MCF 10A (cell line): Measurements from ENCODE around the gene IQSEC1. TPM values are rescaled to one million over a fixed set of nuclear protein-coding genes. Genes with fewer than 3 reads are reported as not detected.

Experiments
- BruUV-seq: library from RNA; stranded (reverse); fragments of 400-500 nt; replicated peaks from 2 replicates; lab custom pipeline; 2021; lab: Mats Ljungman, UMichigan
- CTCF ChIA-PET: fragments of 300-600 bp; sonication (Branson Sonifier 250); formaldehyde crosslinking; extraction: SDS; loops from one replicate; lab custom pipeline; 2021; ENCODE audit warnings: antibody characterized with exemption, inconsistent platforms; lab: Yijun Ruan, JAX
- POLR2A ChIA-PET: fragments of 300-600, 350-650 bp; sonication (Branson Sonifier 250); formaldehyde crosslinking; extraction: SDS; loops from one replicate; lab custom pipeline; 2020; ENCODE audit warnings: antibody characterized with exemption, inconsistent platforms; lab: Yijun Ruan, JAX
- DNase-seq: peaks from one replicate; pipeline ENCODE4 v3.0.0-alpha.2; 2018; ENCODE audit not compliant: unreplicated experiment
- H3K27ac Mint-ChIP-seq: one replicate; pipeline ENCODE4 v1.8.0; 2022; ENCODE audit warnings: mild to moderate bottlenecking, low read depth, mixed read lengths; ENCODE audit not compliant: unreplicated experiment
- H3K27me3 Mint-ChIP-seq: one replicate; pipeline ENCODE4 v1.8.0; 2022; ENCODE audit warnings: mixed read lengths; ENCODE audit not compliant: insufficient read depth, unreplicated experiment
- H3K36me3 Mint-ChIP-seq: one replicate; pipeline ENCODE4 v1.8.0; 2022; ENCODE audit warnings: mild to moderate bottlenecking, moderate library complexity, mixed read lengths; ENCODE audit not compliant: insufficient read depth, unreplicated experiment
- H3K4me1 Mint-ChIP-seq: one replicate; pipeline ENCODE4 v1.8.0; 2022; ENCODE audit warnings: mixed read lengths; ENCODE audit not compliant: insufficient read depth, unreplicated experiment
- H3K4me3 Mint-ChIP-seq: one replicate; pipeline ENCODE4 v1.8.0; 2022; ENCODE audit warnings: mild to moderate bottlenecking, moderate library complexity, mixed read lengths; ENCODE audit not compliant: unreplicated experiment
- H3K9me3 Mint-ChIP-seq: one replicate; pipeline ENCODE4 v1.8.0; 2022; ENCODE audit warnings: mixed read lengths; ENCODE audit not compliant: unreplicated experiment
- intact Hi-C: fragments of 100-400 bp; cut with micrococcal nuclease; formaldehyde crosslinking; loops from 2 replicates; pipeline ENCODE4 v1.14.1; 2022
- total RNA-seq: library from RNA; stranded (reverse); gene quantifications from 2 replicates; pipeline ENCODE4 v1.2.3, GENCODE V29; 2022
- TF ChIP-seq, protein P1 (sequence below): fragments of 200-600 bp; IDR thresholded peaks from one replicate; pipeline ENCODE4 v1.8.0; 2022; ENCODE audit warnings: antibody characterized with exemption, mild to moderate bottlenecking; ENCODE audit not compliant: unreplicated experiment

Gene IQSEC1
- total RNA-seq, 1 experiment from 2014 or later: 18.7 TPM

DNA sequence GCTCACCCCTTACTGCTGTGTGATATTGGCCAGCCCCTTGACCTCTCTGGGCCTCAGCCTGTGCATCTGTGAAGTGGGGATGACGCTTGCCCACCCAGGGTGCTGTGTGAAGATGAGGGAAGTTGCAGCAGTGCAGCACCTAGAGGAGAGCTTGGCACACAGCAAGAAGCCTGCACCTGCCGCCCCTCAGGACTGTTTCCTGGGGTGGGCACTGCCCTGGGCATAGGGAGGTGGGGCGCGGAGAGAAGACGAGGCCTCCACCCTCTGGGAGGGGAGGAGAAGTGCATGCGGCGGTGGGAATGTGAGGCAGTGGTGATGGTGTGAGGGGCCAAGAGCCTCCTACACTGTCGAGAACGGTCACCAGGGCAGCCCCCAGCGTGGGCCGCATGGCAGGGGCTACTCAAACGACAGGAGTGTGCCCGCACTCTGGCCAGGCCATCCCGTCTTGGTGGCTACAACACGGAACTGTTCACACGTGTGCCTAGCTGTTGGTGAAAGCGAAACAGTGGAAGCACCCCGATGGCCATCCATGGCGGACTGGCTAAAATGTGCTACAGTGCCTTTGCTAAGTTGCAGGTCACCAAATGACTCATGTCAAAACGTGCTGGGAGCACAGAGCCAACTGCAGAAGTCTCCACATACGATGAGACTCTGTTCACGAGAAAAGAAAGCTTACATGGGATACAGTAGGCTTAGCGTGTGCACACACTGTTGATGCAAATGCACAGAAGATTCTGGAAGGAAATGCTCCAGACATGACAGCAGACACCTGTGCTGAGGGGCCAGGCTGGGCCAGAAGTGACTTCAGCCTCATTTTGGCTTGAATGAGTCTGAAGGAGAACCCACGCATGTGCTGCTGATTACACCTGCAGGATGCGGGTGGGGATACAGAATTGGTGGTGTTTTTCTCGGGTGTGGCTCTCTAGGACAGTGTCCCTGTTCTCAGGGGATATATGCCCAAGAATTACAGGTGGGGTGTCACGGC, 40.4 kb upstream of the IQSEC1 start:
- no peak overlapping the region for H3K27ac Mint-ChIP-seq
- POLR2A ChIA-PET: no interaction called here
- CTCF ChIA-PET: interaction anchor here (0.6 kb wide), 1 partner anchor 343 kb away, joined by 3 read pairs; no protein-coding TSS in a partner anchor
- H3K36me3 Mint-ChIP-seq: no peaks in the 10 kb centered on the region
- no TSS peak for BruUV-seq
- no peak for DNase-seq
- H3K9me3 Mint-ChIP-seq: no peaks in the 10 kb centered on the region
- no peaks in the 10 kb centered on the region for H3K4me1 Mint-ChIP-seq
- intact Hi-C loops: no loop called here
- H3K4me3 Mint-ChIP-seq: no peak overlapping the region
- peaks cover 50% of the 10 kb centered on the region for H3K27me3 Mint-ChIP-seq
- TF ChIP-seq, protein P1, sequence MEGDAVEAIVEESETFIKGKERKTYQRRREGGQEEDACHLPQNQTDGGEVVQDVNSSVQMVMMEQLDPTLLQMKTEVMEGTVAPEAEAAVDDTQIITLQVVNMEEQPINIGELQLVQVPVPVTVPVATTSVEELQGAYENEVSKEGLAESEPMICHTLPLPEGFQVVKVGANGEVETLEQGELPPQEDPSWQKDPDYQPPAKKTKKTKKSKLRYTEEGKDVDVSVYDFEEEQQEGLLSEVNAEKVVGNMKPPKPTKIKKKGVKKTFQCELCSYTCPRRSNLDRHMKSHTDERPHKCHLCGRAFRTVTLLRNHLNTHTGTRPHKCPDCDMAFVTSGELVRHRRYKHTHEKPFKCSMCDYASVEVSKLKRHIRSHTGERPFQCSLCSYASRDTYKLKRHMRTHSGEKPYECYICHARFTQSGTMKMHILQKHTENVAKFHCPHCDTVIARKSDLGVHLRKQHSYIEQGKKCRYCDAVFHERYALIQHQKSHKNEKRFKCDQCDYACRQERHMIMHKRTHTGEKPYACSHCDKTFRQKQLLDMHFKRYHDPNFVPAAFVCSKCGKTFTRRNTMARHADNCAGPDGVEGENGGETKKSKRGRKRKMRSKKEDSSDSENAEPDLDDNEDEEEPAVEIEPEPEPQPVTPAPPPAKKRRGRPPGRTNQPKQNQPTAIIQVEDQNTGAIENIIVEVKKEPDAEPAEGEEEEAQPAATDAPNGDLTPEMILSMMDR: no peak

DNA sequence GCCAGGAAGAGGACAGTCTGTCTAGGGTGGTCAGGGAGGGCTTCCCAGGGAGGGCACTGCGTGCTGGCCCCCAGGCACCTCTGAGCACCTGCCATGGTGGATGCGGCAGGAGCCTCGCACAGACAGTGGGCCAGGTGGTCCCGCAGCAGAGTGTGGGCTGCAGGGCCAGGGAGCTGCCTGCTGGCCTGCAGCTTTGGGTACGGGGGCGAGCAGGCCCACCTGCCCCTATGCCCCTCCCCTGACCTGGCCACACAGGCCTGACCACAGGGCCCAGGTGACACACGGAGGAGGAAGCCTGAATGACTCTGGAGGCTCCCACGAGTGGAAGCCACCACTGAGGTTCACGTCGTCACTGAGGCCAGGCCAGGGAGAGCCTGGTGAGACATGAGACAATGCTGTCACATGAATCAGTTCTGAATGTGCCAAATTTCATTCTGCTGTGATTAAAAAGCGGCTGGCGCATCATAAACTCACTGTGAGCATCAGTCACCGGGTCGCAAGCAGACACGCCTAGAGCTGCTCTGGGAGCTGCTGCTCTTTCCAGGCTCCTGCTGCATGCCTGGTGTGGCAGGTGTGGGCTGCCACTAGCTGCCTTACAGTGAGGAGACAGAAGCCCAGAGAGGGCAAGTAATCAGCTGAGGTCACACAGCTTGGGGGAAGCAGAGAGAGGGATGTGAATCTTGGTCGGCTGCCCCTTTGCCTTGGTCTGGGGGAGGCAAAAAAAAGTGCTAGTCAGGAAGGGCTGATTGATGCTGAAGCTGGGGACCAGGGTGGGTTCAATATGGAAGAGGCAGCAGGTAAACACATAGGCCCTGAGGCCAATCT, 39.5 kb upstream of the IQSEC1 start:
- Mint-ChIP-seq H3K27me3 (peaks cover 43% of the 10 kb centered on the region), H3K27ac (no peak overlapping the region), H3K4me1 (no peaks in the 10 kb centered on the region), H3K9me3 (no peaks in the 10 kb centered on the region), H3K4me3 (no peak overlapping the region), H3K36me3 (no peaks in the 10 kb centered on the region)
- ChIA-PET CTCF (interaction anchor here (0.6 to 1.5 kb wide), 2 partner anchors 21 to 344 kb away, joined by 3 read pairs; no protein-coding TSS in a partner anchor), POLR2A (no interaction called here)
- intact Hi-C loops: no loop called here
- no TSS peak for BruUV-seq
- TF ChIP-seq, protein P1: no peak
- DNase-seq: no peak

DNA sequence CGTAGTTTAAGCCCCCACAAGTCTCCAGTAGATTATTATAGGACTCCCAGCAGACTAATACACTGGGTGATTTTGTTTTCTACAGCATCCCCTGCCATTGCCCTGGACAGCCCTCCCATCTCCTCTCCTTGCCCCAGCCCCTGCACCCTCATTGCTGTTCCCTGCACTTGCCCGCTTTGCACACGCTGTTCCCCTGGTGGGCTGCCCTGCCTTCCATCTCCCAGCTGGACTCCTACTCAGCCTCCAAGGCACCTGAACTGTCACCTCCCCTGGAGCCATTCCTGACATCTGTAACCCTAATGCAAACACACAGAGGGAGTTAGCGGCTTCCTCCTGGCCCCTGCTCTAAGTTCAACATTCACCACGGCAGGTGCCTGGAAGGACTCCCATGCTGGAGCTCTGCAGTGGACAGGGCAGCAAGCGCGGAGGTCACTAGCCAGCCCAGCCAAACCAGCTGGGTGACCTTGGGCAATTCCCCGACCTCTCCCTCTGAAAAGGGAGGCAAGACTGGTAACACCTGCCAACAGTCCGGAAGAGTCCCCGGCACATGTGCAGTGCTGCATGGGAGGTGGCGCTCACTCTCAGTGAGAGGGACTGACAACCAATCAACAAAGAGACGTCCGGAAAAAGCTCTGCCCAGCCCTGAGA, 38.8 kb upstream of the IQSEC1 start:
- no peaks in the 10 kb centered on the region for H3K9me3 Mint-ChIP-seq
- BruUV-seq: no TSS peak
- CTCF ChIA-PET: interaction anchor here (0.6 to 1.5 kb wide), 4 partner anchors 20 to 1048 kb away, joined by 3 to 4 read pairs (median 3); no protein-coding TSS in a partner anchor
- no peaks in the 10 kb centered on the region for H3K4me1 Mint-ChIP-seq
- DNase-seq: no peak
- POLR2A ChIA-PET: no interaction called here
- no peak overlapping the region for H3K27ac Mint-ChIP-seq
- intact Hi-C loops: no loop called here
- H3K36me3 Mint-ChIP-seq: no peaks in the 10 kb centered on the region
- TF ChIP-seq, protein P1: no peak
- H3K4me3 Mint-ChIP-seq: no peak overlapping the region
- H3K27me3 Mint-ChIP-seq: peaks cover 40% of the 10 kb centered on the region
